Body of pancreas (tissue), 4 donors: ENCODE results near the gene HSF2BP. TPM values are rescaled to one million over a fixed set of nuclear protein-coding genes. Genes with fewer than 3 reads are reported as not detected.

Experiments used
- ATAC-seq: fragments of 150-250 bp; one replicate; pipeline ENCODE4 v1.9.1; 2016
- DNase-seq, 4 donors: peaks; one replicate each; pipeline ENCODE4 v3.0.0-alpha.2; 2019
- H3K27ac ChIP-seq, 4 donors: fragments of 200-600 bp; sonication (generic); 1 replicate in 3 of 4; 2 replicates in 1 of 4; pipeline versions ENCODE4 v1.5.1 to v1.6.1; 2016 to 2019; ENCODE audit warnings: mild to moderate bottlenecking in 1 of 4, mixed read lengths in 1 of 4, moderate library complexity in 1 of 4
- H3K27me3 ChIP-seq, 2 donors: fragments of 200-600 bp; sonication (generic); one replicate each; pipeline ENCODE4 v1.6.0; 2016; ENCODE audit warnings: mild to moderate bottlenecking in 1 of 2
- H3K36me3 ChIP-seq, 2 donors: fragments of 200-600 bp; sonication (generic); replicated peaks in 1 of 2; 2 replicates each; pipeline ENCODE4 v1.5.1; 2016; ENCODE audit warnings: low read depth in 2 of 2; ENCODE audit not compliant: insufficient read depth in 1 of 2
- H3K4me1 ChIP-seq: fragments of 200-600 bp; sonication (generic); one replicate; pipeline ENCODE4 v1.6.0; 2016
- H3K4me3 ChIP-seq, 2 donors: fragments of 200-600 bp; sonication (generic); 1 replicate in 1 of 2; 2 replicates in 1 of 2; pipeline ENCODE4 v1.5.1; 2016 to 2019
- H3K9me3 ChIP-seq, 3 donors: fragments of 200-600 bp; sonication (generic); 1 replicate in 2 of 3; 2 replicates in 1 of 3; pipeline ENCODE4 v1.5.1; 2016
- CTCF ChIP-seq, 7 experiments: fragments of 450-650 bp in 4 of 7; fragments of 200-600 bp in 3 of 7; sonication (generic) in 3 of 7; IDR thresholded peaks; one replicate each; pipeline ENCODE4 v1.5.1; 2016 to 2019; ENCODE audit warnings: antibody characterized with exemption in 7 of 7
- POLR2A ChIP-seq, 3 donors: fragments of 450-650 bp; IDR thresholded peaks; one replicate each; pipeline ENCODE4 v1.6.1; 2016; ENCODE audit warnings: antibody characterized with exemption in 3 of 3, mild to moderate bottlenecking in 2 of 3
- WGBS, 2 donors: methylation state at CpG; one replicate each; pipeline ENCODE4 v1.1.5; 2017; 5-methylcytosine and 5-hydroxymethylcytosine counted together
- intact Hi-C: fragments of 100-400 bp; cut with DNase I; formaldehyde crosslinking; loops from one replicate; pipeline ENCODE4 v1.15.1; 2023
- total RNA-seq, 2 donors: library from RNA; depleted of rRNA; stranded (reverse); fragments of >200 nt; gene quantifications; one replicate each; pipeline ENCODE4 v1.1.0, GENCODE V29; 2016

Gene HSF2BP
- total RNA-seq, 2 donors from 2014 or later: 3.1 to 4.3 TPM

- no peak for ATAC-seq
Measured at GRCh38 chr21:43603641-43604504, 55.4 kb downstream of the HSF2BP start.

GRCh38 chr21:43603233-43603626 lies 56.1 kb downstream of the HSF2BP start:
- Histone ChIP-seq H3K4me1 (no peaks in the 10 kb centered on the region), H3K9me3 (no peaks in the 10 kb centered on the region), H3K27ac (no peak overlapping the region), H3K36me3 (no peaks in the 10 kb centered on the region), H3K27me3 (no peaks in the 10 kb centered on the region), H3K4me3 (no peak overlapping the region)
- 70 to 73% methylated on average over 5 of the region's 5 CpGs for WGBS, 2 donors
- DNase-seq (peak in 1 of 4 donors; percentile 38), ATAC-seq (no peak)
- intact Hi-C loops: no loop called here
- TF ChIP-seq POLR2A (IDR thresholded peaks at IDR 0.05): no peak
- TF ChIP-seq CTCF (IDR thresholded peaks at IDR 0.05): no peak

More at GRCh38 chr21:43603641-43604504, 55.4 kb downstream of the HSF2BP start:
- no peak for DNase-seq
- intact Hi-C loops: no loop called here
- 79 to 81% methylated on average over 8 of the region's 8 CpGs for WGBS, 2 donors
- Histone ChIP-seq H3K36me3 (no peaks in the 10 kb centered on the region), H3K4me1 (no peaks in the 10 kb centered on the region), H3K27me3 (no peaks in the 10 kb centered on the region), H3K4me3 (no peak overlapping the region), H3K9me3 (no peaks in the 10 kb centered on the region), H3K27ac (no peak overlapping the region)
- TF ChIP-seq CTCF (IDR thresholded peaks at IDR 0.05) (no peak), POLR2A (IDR thresholded peaks at IDR 0.05) (no peak)

GRCh38 chr21:43602266-43603232 lies 56.7 kb downstream of the HSF2BP start:
- Histone ChIP-seq H3K27me3 (no peaks in the 10 kb centered on the region), H3K36me3 (no peaks in the 10 kb centered on the region), H3K4me3 (no peak overlapping the region), H3K27ac (no peak overlapping the region), H3K4me1 (no peaks in the 10 kb centered on the region), H3K9me3 (no peaks in the 10 kb centered on the region)
- intact Hi-C loops: no loop called here
- 68 to 73% methylated on average over 13 of the region's 13 CpGs for WGBS, 2 donors
- TF ChIP-seq CTCF (IDR thresholded peaks at IDR 0.05) (no peak), POLR2A (IDR thresholded peaks at IDR 0.05) (no peak)
- ATAC-seq: no peak
- no peak for DNase-seq

GRCh38 chr21:43600642-43601402 lies 58.5 kb downstream of the HSF2BP start:
- H3K9me3 ChIP-seq: no peaks in the 10 kb centered on the region
- no peak for ATAC-seq
- TF ChIP-seq POLR2A (IDR thresholded peaks at IDR 0.05) (no peak), CTCF (IDR thresholded peaks at IDR 0.05) (no peak)

More at GRCh38 chr21:43600642-43601402, 58.5 kb downstream of the HSF2BP start:
- no peaks in the 10 kb centered on the region for H3K27me3 ChIP-seq
- no peak for DNase-seq
- no peak overlapping the region for H3K27ac ChIP-seq
- no peak overlapping the region for H3K4me3 ChIP-seq
- intact Hi-C loops: no loop called here
- no peaks in the 10 kb centered on the region for H3K36me3 ChIP-seq
- WGBS, 2 donors: 79 to 93% methylated on average over 12 of the region's 12 CpGs
- H3K4me1 ChIP-seq: no peaks in the 10 kb centered on the region
